ENCODE measurements around the gene KRTAP9-4.

DNA sequence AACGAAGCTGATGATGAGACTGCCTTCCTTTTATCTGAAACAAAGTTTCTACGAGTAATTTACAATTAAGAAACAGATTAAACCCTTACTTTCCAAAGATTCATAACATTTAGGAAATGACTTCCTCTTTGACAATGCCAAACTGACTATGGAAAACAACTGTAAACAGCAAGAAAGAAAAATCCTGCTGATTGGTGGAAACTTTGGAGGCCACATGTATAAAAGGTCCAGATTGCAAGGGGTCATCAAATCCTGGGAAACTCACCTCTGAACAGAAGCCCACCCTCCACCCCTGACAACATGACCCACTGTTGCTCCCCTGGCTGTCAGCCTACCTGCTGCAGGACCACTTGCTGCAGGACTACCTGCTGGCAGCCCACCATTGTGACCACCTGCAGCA is 15.6 kb downstream of the KRTAP9-4 start, which contains the start of gene KRTAP9-6:
- TF ChIP-seq EP300 (IDR thresholded peaks at IDR 0.05) = no peak
- TF ChIP-seq, protein P1, sequence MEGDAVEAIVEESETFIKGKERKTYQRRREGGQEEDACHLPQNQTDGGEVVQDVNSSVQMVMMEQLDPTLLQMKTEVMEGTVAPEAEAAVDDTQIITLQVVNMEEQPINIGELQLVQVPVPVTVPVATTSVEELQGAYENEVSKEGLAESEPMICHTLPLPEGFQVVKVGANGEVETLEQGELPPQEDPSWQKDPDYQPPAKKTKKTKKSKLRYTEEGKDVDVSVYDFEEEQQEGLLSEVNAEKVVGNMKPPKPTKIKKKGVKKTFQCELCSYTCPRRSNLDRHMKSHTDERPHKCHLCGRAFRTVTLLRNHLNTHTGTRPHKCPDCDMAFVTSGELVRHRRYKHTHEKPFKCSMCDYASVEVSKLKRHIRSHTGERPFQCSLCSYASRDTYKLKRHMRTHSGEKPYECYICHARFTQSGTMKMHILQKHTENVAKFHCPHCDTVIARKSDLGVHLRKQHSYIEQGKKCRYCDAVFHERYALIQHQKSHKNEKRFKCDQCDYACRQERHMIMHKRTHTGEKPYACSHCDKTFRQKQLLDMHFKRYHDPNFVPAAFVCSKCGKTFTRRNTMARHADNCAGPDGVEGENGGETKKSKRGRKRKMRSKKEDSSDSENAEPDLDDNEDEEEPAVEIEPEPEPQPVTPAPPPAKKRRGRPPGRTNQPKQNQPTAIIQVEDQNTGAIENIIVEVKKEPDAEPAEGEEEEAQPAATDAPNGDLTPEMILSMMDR (IDR thresholded peaks at IDR 0.05) = no peak
